ENCODE measurements around the gene HYKK.
"Not testable (repeated sequence)": the region's sequence is repeated elsewhere in the genome, so short reads cannot be mapped to it uniquely, and the experiment has no call there.

HYKK gene

DNA sequence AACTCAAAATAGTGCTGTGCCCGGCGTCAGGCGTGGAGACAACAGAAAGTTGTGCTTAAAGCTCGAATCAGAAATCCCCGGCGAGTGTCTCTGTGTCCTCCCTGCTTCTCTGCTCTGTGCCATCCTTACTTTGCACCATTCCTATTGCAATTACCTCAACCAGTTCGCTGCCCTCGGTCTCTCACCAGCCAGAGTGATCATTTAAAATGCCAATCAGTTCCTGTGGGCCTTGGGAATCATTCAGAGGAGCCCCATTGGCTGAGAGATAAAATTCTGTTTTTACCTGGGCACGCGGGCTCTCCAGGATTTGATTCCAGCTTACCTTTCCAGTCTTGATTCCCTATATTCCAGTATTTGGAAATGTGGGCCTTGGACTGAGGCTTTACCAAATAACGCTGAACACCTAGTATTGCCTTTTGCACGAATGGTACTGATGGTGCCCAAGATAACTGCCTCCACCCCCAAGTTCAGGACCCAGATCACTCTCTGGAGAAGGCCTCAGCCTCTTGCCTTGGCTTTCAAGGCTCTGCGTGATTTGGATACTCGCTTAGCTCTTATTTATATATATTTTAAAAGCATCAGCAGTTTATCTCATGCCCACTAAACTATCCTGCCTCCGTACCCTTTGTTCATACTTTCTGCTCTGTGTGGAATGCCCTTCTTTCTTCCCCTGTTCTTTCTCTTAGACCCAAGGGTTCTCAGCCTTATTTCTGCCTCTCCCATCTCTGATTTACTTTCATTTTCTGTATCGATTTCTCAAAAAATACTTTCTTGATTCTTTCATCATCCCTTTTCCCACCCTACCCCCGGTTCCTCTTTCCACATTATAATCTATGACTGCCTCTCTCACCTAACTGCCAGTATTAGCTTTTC lies 33.7 kb downstream of the HYKK start:
- DNase-seq = no peak

DNA sequence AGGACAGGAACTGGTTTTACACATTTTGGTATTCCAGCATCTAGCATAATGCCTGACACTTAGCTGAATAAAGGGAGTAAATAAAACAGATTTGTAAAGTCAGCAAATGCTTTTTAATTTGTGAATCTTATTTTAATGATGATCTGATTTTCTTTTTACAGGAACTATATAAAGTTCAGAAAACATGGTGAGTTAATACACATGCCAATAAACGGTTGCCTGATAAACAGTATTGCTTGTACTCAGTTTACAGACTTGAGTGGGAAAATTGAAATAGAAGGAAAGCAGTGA lies 34.3 kb downstream of the HYKK start:
- no peak for DNase-seq

DNA sequence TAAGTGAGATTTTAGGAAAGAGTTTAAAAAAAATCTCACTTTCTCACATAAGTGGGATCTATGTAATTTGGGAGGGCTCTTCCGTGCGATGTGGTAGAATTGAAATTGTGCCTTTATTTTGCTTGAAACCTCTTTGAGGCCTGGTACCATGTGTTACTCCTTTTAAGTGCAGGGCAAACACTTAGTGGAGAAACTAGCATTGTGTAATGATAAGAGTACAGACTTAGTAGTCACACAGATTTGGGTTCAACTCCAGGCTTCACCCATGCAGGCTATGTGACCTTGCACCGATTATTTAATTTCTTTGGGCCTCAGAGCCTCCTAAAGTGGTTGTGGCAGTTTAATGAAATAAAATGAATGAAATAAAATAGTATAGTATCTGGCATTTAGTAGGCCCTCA lies 35.3 kb downstream of the HYKK start:
- DNase-seq = no peak

DNA sequence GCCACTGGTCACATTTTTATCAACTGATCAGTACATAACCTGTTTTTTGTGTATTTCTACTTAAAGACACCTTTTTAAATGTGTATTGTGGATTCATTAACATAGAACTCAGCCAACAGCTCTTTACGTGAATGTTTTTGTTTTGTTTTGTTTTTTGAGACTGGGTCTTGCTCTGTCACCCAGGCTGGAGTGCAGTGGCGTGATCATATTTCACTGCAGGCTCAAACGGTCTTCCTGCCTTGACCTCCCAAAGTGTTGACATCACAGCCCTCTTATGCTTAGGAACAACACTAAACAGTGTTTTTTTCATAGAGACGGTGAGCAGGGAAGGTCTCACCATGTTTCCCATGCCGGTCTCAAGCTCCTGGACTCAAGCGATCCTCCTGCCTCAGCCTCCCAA lies 42.8 kb downstream of the HYKK start:
- DNase-seq = no peak

DNA sequence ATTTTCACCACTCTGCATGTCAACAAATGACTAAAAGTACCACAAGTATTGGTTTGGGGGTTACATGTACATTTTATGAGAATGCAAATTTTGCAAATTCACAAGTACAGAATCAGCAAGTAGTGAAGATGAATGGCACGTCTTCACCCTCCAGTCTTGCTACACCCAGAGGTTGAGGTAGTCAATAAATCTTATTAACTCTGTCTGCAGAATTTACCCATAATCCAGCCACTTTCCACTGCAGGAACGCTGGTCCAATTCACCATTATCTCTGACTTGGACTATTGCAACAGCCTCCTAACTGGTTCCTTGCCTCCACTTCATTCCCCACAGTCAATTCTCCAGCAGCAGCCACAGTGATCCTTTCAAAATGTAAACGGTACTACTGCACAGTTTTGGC lies 43.4 kb downstream of the HYKK start:
- no peak for DNase-seq

DNA sequence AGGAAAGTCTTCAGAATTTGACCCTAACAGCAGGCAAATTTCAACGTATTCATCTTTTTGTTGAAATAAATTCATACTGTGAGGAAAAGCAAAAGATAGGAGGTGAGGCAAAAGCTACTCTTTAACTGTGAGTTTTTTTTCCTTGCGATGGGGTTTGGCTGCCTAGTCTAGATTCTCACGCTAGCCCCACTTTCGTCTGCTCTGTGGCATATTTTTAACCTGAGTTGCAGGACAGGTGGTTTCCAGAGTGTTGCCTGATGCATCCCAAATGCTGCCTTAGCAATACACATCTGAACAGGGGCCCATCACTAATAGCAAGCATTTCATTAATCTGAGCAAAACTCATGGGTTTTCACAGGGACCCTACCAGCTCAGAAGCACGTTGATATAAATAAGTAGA lies 44.5 kb downstream of the HYKK start:
- DNase-seq = no peak

DNA sequence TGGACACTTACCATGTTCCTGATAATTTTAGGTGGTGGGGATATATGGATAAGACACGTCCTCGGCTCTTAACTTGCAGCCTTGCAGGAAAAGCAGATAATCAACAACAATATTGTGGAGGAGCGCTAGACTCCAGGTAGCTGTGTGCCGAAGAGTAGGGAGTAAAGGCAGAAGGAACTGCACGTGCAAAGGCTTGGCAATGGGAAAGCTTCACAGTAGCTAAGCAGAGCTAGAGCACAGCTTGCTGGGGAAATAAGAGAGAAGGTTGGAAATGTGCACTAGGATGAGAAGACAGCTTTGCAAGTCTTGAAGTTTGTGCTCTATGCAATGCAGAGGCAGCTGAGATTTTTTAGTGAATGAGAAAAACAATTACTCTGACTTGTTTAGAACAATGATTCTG lies 45.2 kb downstream of the HYKK start:
- no peak for DNase-seq

DNA sequence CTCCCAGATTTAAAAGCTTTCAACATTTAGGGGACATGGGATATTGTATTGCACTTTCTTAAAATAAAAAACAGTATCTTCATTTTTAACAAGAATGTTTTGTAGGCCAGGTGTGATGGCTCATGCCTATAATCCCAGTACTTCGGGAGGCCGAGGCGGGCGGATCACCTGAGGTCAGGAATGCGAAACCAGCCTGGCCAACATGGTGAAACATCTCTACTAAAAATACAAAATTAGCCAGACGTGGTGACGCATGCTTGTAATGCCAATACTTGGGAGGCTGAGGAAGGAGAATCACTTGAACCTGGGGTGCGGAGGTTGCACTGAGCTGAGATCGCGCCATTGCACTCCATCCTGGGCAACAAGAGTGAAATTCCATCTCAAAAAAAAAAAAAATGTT lies 52.8 kb downstream of the HYKK start:
- DNase-seq = not testable (repeated sequence)

DNA sequence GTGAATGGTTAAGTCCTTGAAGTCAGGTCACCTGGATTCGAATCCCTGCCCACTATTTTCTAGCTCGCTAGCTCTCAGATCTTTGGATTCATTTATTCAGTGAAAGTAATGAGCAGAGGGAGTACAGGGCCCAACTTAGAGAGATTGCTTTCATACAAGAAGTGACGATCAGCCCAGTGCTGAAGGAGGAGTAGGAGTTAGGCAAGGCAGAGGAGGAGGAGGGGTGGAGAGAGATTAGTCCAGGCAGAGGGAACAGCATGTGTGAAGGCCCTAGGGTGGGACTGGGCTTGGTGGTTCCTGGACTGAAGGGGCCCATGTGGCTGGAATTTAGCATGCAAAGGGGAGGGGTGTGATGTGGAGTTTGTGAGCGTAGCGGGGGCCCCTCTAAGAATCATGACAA lies 54.1 kb downstream of the HYKK start:
- no peak for DNase-seq

DNA sequence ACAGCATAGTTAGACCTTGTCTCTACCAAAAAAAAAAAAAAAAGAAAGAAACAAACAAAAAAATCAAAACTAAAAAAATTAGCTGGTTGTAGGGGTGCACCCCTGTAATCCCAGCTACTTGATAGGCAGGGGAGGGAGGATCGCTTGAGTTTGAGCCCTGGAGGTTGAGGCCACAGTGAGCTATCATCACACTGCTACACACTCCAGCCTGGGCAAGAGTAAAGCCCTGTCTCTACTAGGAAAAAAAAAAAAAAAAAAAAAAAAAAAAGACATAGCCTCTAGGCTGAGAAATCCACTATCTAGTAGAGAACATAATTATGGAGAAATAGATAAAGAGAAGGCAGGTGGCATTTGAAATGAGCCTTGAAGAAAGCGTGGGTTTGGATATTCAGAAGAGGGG lies 55.7 kb downstream of the HYKK start:
- no peak for DNase-seq

DNA sequence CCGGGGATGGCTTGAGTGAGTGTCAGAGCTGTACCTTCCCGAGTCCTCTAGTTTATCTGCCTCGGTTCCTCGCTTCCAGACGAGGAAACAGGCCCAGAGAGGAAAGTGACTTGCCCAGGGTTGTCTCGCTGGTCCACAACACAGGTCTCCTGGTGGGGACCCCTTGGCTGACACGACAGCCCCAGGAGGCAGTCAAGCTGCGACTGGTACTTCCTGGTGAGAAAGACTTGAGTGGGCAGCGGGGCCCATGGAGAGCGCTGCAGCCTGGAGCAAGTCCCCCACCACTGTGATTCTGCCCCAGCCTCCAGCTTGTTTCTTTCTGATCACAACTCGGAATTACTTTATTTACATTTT lies 57.3 kb downstream of the HYKK start:
- no peak for DNase-seq

DNA sequence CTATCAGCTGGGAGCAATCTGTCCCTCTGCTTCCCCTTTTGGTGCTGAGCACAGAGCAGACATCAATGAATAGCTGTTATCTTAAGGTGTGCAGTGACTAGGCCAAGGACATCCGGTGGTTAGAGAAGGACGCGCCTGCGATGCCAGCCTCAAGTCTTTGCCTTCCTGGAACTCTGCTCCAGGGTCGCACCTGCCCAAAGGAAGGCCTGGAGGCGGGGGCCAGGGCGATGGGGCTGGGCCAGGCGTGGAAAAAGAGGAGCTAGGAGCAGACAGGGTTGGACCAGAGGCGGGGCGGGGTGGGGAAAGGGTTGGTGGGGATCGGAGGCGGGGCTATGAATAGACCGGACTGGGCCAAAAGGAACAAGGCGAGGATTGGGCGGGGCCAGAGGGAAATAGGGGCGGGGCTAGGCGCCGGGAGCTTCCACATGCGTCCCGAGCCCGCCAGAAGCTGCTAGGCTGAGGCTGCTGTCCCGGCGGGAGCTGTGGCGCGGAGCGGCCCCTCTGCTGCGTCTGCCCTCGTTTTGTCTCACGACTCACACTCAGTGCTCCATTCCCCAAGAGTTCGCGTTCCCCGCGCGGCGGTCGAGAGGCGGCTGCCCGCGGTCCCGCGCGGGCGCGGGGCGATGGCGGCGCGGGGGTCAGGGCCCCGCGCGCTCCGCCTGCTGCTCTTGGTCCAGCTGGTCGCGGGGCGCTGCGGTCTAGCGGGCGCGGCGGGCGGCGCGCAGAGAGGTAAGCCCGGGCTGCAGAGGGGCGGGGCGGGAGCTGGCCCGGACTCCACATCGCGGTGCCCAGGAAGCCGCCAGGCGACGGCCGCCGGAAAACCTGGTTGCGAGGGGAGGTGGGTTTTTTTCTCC lies 57.9 kb downstream of the HYKK start, which contains the start of gene CHRNA5:
Gene CHRNA5, plus strand, starts transcription at position 424 of the 854 bp plus-strand sequence. Its CDS starts 200 bp downstream, at position 624.
- DNase-seq = peak; percentile 89

DNA sequence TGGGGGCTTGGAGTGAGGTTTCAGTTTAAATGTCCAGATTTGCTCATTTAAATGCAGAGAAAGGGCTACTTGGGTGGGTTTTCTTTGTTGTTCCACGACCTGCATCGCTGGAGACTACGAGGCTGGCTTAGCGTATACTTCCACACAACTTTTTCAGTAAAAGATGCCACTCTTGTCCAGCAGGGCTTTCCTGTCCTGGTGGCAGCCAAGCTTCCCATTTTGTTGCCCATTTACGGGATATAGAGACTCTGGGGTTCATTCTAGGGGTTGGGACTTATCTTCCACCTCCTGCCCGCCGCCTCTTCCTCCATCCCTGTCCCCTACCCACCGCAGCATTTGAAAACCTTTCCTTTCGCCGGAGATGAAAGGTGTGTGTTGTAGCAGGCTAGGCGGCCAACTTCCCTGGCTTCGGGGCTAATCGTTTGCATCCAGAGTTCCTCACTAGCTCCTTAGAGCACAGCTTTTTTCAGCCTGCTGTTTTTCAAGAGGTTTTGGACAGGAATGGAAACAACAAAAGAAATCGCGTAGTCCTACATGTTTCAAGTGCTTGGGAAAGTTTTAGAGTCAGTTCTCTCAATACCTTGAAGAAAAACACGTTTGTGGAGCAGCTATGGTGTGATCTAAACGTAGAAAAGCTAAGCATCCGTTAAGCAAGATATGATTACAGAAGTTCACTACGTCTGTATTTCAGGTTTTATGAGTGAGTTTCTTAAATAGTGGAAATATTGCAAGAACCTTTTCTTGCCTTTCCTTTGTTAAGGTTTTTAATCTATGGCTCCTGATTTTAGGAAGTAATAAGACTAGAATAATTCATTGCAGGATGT lies 58.8 kb downstream of the HYKK start:
- DNase-seq = no peak

DNA sequence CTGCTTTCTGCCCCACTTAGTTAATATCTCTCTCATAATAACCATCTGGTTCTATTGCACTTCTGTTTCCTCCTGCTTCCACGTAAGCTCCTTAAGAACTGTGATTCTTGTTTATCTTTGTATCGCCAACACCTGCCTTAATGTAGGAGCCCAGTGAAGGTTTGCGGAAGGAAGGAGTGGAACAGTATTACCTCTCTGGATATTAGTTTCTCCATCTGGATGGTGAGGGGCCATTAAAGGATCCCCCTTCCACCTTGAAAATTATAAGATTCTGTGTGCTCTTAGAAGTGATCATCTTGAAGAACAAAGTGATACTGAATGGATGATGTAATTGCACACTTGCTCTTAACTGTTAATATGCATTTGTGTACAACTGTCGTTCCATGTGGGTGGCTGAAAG lies 60.2 kb downstream of the HYKK start:
- DNase-seq = no peak

DNA sequence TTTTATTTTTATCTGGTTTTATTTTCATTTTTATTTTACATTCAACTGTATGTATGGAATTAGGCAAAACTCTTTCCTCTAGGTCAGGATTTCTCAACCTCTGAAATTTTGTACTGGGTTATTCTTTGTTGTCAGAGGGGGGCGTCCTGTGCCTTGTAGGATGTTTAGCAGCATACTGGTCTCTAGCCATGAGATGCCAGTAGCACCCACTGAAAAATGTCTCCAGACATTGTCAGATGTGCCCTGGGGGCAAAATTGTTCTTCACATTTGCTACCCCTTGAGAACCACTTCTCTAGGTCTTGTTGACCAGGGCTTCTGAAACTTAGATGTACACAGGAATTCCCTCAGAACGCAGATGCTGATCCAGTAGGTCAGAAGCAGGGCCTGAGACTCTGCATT lies 63.3 kb downstream of the HYKK start:
- no peak for DNase-seq

DNA sequence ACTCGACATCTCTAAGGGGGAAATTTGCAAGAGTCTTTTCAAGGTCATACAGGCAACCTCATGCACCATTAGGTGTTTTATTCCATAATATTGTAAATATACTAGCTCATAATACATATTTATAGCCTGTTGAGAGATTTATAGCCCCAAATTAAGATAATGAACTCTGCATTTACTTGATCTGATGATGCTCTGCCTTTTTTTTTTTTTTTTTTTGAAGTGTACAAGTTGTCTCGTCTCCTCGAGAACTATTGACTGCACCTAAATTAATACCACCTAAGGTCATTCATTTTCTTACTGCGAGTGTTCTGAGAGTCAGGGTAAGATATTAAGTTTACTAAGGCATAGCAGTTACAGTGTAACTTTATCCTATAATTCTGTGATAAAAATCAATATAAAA lies 64.0 kb downstream of the HYKK start:
- no peak for DNase-seq

DNA sequence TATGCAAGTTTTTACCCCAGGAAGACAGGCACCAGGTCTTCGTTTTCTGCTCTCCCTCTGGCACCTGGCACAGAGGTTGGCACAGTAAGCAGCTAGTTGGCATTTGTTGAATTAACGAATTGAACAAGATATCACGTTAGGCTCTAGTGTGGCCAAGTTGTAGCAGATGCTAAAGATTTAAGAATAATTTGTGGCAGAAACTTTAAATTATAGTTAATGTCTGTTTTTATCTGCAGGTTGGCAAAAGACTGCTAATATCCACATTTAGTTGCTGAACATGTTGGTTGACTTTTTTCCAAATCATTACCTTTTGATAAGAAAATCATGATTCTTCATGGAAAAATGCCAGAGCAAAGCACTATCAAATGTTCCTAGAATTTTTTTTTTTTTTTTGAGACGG lies 66.0 kb downstream of the HYKK start:
- DNase-seq = no peak

DNA sequence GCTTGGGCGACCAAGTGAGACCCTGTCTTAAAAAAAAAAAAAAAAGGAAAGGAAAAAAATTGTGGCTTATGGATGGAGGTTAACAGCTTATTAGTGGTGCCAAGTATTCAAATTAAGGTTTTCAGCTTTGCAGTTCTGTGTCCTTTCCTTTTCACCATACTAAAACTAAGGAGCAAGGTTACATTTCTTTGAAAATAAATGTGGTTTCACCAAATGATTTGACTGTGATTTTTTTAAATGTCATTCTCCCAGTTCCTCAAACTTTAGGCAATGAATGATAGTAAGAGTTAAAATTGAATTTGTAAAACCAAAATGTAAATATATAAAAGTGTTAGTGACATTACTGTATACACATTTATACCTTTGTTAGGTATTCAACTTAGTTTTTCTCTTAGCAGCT lies 67.6 kb downstream of the HYKK start:
- DNase-seq = no peak
